RWPE1 (cell line): Measurements from ENCODE around the gene GLCE.

ENCODE experiments used
- CTCF ChIA-PET: fragments of 350-600 bp; sonication (Branson Sonifier 250); formaldehyde crosslinking; extraction: SDS; loops from one replicate; lab custom pipeline; 2021; lab: Yijun Ruan, JAX
- POLR2A ChIA-PET: fragments of 400-600 bp; formaldehyde crosslinking; extraction: SDS; loops from one replicate; lab custom pipeline; 2020; ENCODE audit warnings: antibody characterized with exemption; ENCODE audit not compliant: low non-redundant PET; lab: Yijun Ruan, JAX
- DNase-seq: peaks from one replicate; pipeline ENCODE4 v3.0.0; 2012; ENCODE audit warnings: low spot score
- H3K27ac ChIP-seq: fragments of 450-650 bp; 2 replicates; pipeline ENCODE4 v1.5.1; 2017
- CTCF ChIP-seq: fragments of 450-650 bp; conservative IDR thresholded peaks from 2 replicates; pipeline ENCODE4 v1.5.1; 2017; ENCODE audit warnings: low read depth, mild to moderate bottlenecking

GLCE gene

GRCh38 chr15:69119001-69119400, 41.4 kb upstream of the GLCE start:
- CTCF ChIA-PET, result interaction anchor here (0.5 kb wide), 1 partner anchor 1494 kb away, joined by 3 read pairs; no protein-coding TSS in a partner anchor
- TF ChIP-seq CTCF, result no peak
- H3K27ac ChIP-seq, result no peak overlapping the region
- DNase-seq, result no peak
- POLR2A ChIA-PET, result no interaction called here

- POLR2A ChIA-PET, result no interaction called here
- no peak for TF ChIP-seq CTCF
- no peak for DNase-seq
- H3K27ac ChIP-seq, result no peak overlapping the region
- CTCF ChIA-PET, result no interaction called here
These were observed 40.6 kb upstream of the GLCE start for GRCh38 chr15:69119683-69120395.

GRCh38 chr15:69120732-69121131, 39.7 kb upstream of the GLCE start:
- CTCF ChIA-PET, result no interaction called here

GRCh38 chr15:69121198-69121828, 39.1 kb upstream of the GLCE start:
- H3K27ac ChIP-seq, result no peak overlapping the region
- ChIA-PET POLR2A (no interaction called here), CTCF (interaction anchor here (0.6 kb wide), 1 partner anchor 15 kb away, joined by 4 read pairs; no protein-coding TSS in a partner anchor)
- no peak for DNase-seq
- TF ChIP-seq CTCF, result no peak

More at GRCh38 chr15:69120732-69121131, 39.7 kb upstream of the GLCE start:
- POLR2A ChIA-PET, result no interaction called here
- H3K27ac ChIP-seq, result no peak overlapping the region
- TF ChIP-seq CTCF, result no peak
- DNase-seq, result no peak

GRCh38 chr15:69125236-69125635, 35.2 kb upstream of the GLCE start:
- POLR2A ChIA-PET, result no interaction called here

GRCh38 chr15:69126054-69126469, 34.4 kb upstream of the GLCE start:
- TF ChIP-seq CTCF, result no peak
- ChIA-PET POLR2A (no interaction called here), CTCF (interaction anchor here (0.6 kb wide), 1 partner anchor 9 kb away, joined by 3 read pairs; no protein-coding TSS in a partner anchor)
- DNase-seq, result no peak
- H3K27ac ChIP-seq, result no peak overlapping the region

More at GRCh38 chr15:69125236-69125635, 35.2 kb upstream of the GLCE start:
- TF ChIP-seq CTCF, result no peak
- CTCF ChIA-PET, result interaction anchor here (0.6 kb wide), 1 partner anchor 8 kb away, joined by 3 read pairs; no protein-coding TSS in a partner anchor
- no peak for DNase-seq
- H3K27ac ChIP-seq, result no peak overlapping the region
